ENCODE measurements around the gene SYK.

DNA sequence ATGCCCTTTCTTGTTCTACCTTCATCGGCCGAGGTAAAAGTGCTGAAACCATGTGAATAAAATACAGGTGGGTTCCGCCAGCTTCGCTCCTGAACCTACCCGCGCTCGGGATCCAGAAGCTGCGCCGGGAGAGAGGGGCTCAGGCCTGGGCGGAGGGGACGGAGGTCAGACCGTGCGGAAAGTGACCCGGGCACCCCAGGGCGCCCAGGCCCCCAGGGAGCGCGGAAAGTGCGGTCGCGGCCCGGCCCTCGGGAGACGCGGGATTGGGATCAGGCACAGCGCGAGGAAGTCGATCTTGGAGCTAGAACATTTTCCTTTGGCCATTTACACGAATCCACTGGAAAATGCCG is 329 bp downstream of the SYK start:
- TF ChIP-seq, protein P1, sequence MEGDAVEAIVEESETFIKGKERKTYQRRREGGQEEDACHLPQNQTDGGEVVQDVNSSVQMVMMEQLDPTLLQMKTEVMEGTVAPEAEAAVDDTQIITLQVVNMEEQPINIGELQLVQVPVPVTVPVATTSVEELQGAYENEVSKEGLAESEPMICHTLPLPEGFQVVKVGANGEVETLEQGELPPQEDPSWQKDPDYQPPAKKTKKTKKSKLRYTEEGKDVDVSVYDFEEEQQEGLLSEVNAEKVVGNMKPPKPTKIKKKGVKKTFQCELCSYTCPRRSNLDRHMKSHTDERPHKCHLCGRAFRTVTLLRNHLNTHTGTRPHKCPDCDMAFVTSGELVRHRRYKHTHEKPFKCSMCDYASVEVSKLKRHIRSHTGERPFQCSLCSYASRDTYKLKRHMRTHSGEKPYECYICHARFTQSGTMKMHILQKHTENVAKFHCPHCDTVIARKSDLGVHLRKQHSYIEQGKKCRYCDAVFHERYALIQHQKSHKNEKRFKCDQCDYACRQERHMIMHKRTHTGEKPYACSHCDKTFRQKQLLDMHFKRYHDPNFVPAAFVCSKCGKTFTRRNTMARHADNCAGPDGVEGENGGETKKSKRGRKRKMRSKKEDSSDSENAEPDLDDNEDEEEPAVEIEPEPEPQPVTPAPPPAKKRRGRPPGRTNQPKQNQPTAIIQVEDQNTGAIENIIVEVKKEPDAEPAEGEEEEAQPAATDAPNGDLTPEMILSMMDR (IDR thresholded peaks at IDR 0.05; ENCODE audit: borderline replicate concordance, extremely low read depth, low read length, poor library complexity, severe bottlenecking): no peak
- TF ChIP-seq EZH2 (IDR thresholded peaks at IDR 0.05; ENCODE audit: borderline replicate concordance, low read depth, low read length, severe bottlenecking): peak; percentile 81

All from DND-41 (cell line).